ENCODE results near the gene NR6A1. TPM values are rescaled to one million over a fixed set of nuclear protein-coding genes. Genes with fewer than 3 reads are reported as not detected.

NR6A1 gene
- total and polyA plus RNA-seq, 5 donors: 0.57 to 1.9 (median 0.91) TPM

GRCh38 chr9:124782661-124783574 is 11.8 kb upstream of the NR6A1 start:
- no peak for DNase-seq
- H3K9me3 ChIP-seq (ENCODE audit: control insufficient read depth, low read length): no peaks in the 10 kb centered on the region
- intact Hi-C loops (cut with DNase I): no loop called here
- H3K4me3 ChIP-seq (ENCODE audit: low read length): no peak overlapping the region
- H3K4me1 ChIP-seq (ENCODE audit: control insufficient read depth, insufficient read depth, low read length): peaks cover 9% of the 10 kb centered on the region
- H3K27ac ChIP-seq (ENCODE audit: low read length): no peak overlapping the region
- H3K27me3 ChIP-seq (ENCODE audit: control insufficient read depth, insufficient read depth): no peaks in the 10 kb centered on the region
- 70% methylated on average over 13 of the region's 13 CpGs for WGBS
- no peak for ATAC-seq

GRCh38 chr9:124781967-124782660 is 11.0 kb upstream of the NR6A1 start:
- WGBS: 95% methylated on average over 3 of the region's 3 CpGs
- no peak for DNase-seq
- ATAC-seq: no peak
- Histone ChIP-seq H3K9me3 (ENCODE audit: control insufficient read depth, low read length) (no peaks in the 10 kb centered on the region), H3K27ac (ENCODE audit: low read length) (no peak overlapping the region), H3K27me3 (ENCODE audit: control insufficient read depth, insufficient read depth) (no peaks in the 10 kb centered on the region), H3K4me1 (ENCODE audit: control insufficient read depth, insufficient read depth, low read length) (peaks cover 9% of the 10 kb centered on the region), H3K4me3 (ENCODE audit: low read length) (no peak overlapping the region)
- intact Hi-C loops (cut with DNase I): no loop called here

GRCh38 chr9:124780757-124781151 is 9.6 kb upstream of the NR6A1 start:
- Histone ChIP-seq H3K4me1 (ENCODE audit: control insufficient read depth, insufficient read depth, low read length) (peaks cover 13% of the 10 kb centered on the region), H3K4me3 (ENCODE audit: low read length) (no peak overlapping the region), H3K9me3 (ENCODE audit: control insufficient read depth, low read length) (no peaks in the 10 kb centered on the region), H3K27me3 (ENCODE audit: control insufficient read depth, insufficient read depth) (no peaks in the 10 kb centered on the region), H3K27ac (ENCODE audit: low read length) (no peak overlapping the region)
- 91% methylated on average over 4 of the region's 4 CpGs for whole genome bisulfite sequencing
- intact Hi-C loops (cut with DNase I): no loop called here
- DNase-seq (no peak), ATAC-seq (no peak)

GRCh38 chr9:124780060-124780756 is 9.1 kb upstream of the NR6A1 start:
- peak in 1 of 2 donors; percentile 27 for ATAC-seq
- Histone ChIP-seq H3K4me3 (ENCODE audit: low read length) (no peak overlapping the region), H3K27ac (ENCODE audit: low read length) (peak overlapping the region; percentile 6), H3K4me1 (ENCODE audit: control insufficient read depth, insufficient read depth, low read length) (peaks cover 13% of the 10 kb centered on the region), H3K9me3 (ENCODE audit: control insufficient read depth, low read length) (no peaks in the 10 kb centered on the region), H3K27me3 (ENCODE audit: control insufficient read depth, insufficient read depth) (no peaks in the 10 kb centered on the region)
- intact Hi-C loops (cut with DNase I): no loop called here
- DNase-seq: peak in 1 of 3 donors; percentile 30
- 44% methylated on average over 14 of the region's 14 CpGs for WGBS

- ATAC-seq: peak in 1 of 2 donors; percentile 42
- intact Hi-C loops (cut with DNase I): loop anchor here in 1 of 4 donors (5.0 kb wide), 1 partner anchor 58 kb away; no protein-coding TSS in a partner anchor
- DNase-seq: no peak
- Histone ChIP-seq H3K27ac (ENCODE audit: low read length) (peak overlapping the region; percentile 6), H3K9me3 (ENCODE audit: control insufficient read depth, low read length) (no peaks in the 10 kb centered on the region), H3K4me1 (ENCODE audit: control insufficient read depth, insufficient read depth, low read length) (peaks cover 13% of the 10 kb centered on the region), H3K4me3 (ENCODE audit: low read length) (no peak overlapping the region), H3K27me3 (ENCODE audit: control insufficient read depth, insufficient read depth) (no peaks in the 10 kb centered on the region)
- 24% methylated on average over 6 of the region's 6 CpGs for WGBS
Observed at GRCh38 chr9:124779368-124780059, 8.4 kb upstream of the NR6A1 start.

GRCh38 chr9:124778575-124779367 is 7.7 kb upstream of the NR6A1 start:
- no peak for DNase-seq
- intact Hi-C loops (cut with DNase I): loop anchor here in 1 of 4 donors (5.0 kb wide), 1 partner anchor 59 kb away; no protein-coding TSS in a partner anchor
- no peaks in the 10 kb centered on the region for H3K27me3 ChIP-seq (ENCODE audit: control insufficient read depth, insufficient read depth)
- H3K27ac ChIP-seq (ENCODE audit: low read length): peak overlapping the region; percentile 35
- WGBS: 76% methylated on average over 11 of the region's 11 CpGs
- no peaks in the 10 kb centered on the region for H3K9me3 ChIP-seq (ENCODE audit: control insufficient read depth, low read length)
- no peak for ATAC-seq
- no peak overlapping the region for H3K4me3 ChIP-seq (ENCODE audit: low read length)
- H3K4me1 ChIP-seq (ENCODE audit: control insufficient read depth, insufficient read depth, low read length): peaks cover 13% of the 10 kb centered on the region

GRCh38 chr9:124776954-124777648 is 6.0 kb upstream of the NR6A1 start, which contains the start of gene OLFML2A:
TSS of gene OLFML2A (plus strand) at chr9:124777133. CDS start at chr9:124777271, 138 bp downstream.
- Histone ChIP-seq H3K4me3 (ENCODE audit: low read length) (peak within 1 kb of the TSS; percentile 53), H3K27ac (ENCODE audit: low read length) (no peak within 1 kb of the TSS), H3K27me3 (ENCODE audit: control insufficient read depth, insufficient read depth) (no peaks in the 10 kb centered on the region), H3K4me1 (ENCODE audit: control insufficient read depth, insufficient read depth, low read length) (peaks cover 13% of the 10 kb centered on the region), H3K9me3 (ENCODE audit: control insufficient read depth, low read length) (no peaks in the 10 kb centered on the region)
- 2% methylated on average over 87 of the region's 87 CpGs for WGBS
- DNase-seq (peak in 2 of 3 donors; percentile 66 to 75), ATAC-seq (peak; percentile 10 to 51)
- intact Hi-C loops (cut with DNase I): loop anchor here in 1 of 4 donors (5.0 kb wide), 1 partner anchor 60 kb away; no protein-coding TSS in a partner anchor

GRCh38 chr9:124776618-124776953 is 5.5 kb upstream of the NR6A1 start:
- ATAC-seq (no peak), DNase-seq (no peak)
- Histone ChIP-seq H3K4me3 (ENCODE audit: low read length) (peak overlapping the region; percentile 53), H3K4me1 (ENCODE audit: control insufficient read depth, insufficient read depth, low read length) (peaks cover 13% of the 10 kb centered on the region), H3K27ac (ENCODE audit: low read length) (no peak overlapping the region), H3K9me3 (ENCODE audit: control insufficient read depth, low read length) (no peaks in the 10 kb centered on the region), H3K27me3 (ENCODE audit: control insufficient read depth, insufficient read depth) (no peaks in the 10 kb centered on the region)
- intact Hi-C loops (cut with DNase I): loop anchor here in 1 of 4 donors (5.0 kb wide), 1 partner anchor 61 kb away; no protein-coding TSS in a partner anchor
- 16% methylated on average over 12 of the region's 12 CpGs for WGBS

Measured in right cardiac atrium (tissue), 5 donors.